GM15510 (cell line): ENCODE data around the gene ADSL.

Experiments
- POLR2A ChIP-seq: IDR thresholded peaks from 3 replicates; pipeline ENCODE4 v1.6.1; 2011; ENCODE audit warnings: borderline replicate concordance; ENCODE audit not compliant: insufficient read length; ENCODE audit errors: extremely low read depth

ADSL gene

GRCh38 chr22:40346185-40347118 is at the start of gene ADSL:
Gene ADSL, plus strand, starts transcription at chr22:40346500. Its CDS starts 59 bp downstream, at chr22:40346559.
- TF ChIP-seq POLR2A, result peak; percentile 97

- TF ChIP-seq POLR2A, result no peak
These were observed 46.0 kb upstream of the ADSL start for GRCh38 chr22:40300316-40300715.

- no peak for TF ChIP-seq POLR2A
These were observed 45.2 kb upstream of the ADSL start for GRCh38 chr22:40300884-40301672.

GRCh38 chr22:40302149-40302548 is 44.2 kb upstream of the ADSL start:
- no peak for TF ChIP-seq POLR2A

GRCh38 chr22:40305625-40306024 is 40.7 kb upstream of the ADSL start:
- no peak for TF ChIP-seq POLR2A

GRCh38 chr22:40308999-40309573 is 37.2 kb upstream of the ADSL start:
- no peak for TF ChIP-seq POLR2A

GRCh38 chr22:40309631-40310030 is 36.7 kb upstream of the ADSL start:
- TF ChIP-seq POLR2A, result no peak

- TF ChIP-seq POLR2A, result no peak
These were observed 36.1 kb upstream of the ADSL start for GRCh38 chr22:40310081-40310767.

- TF ChIP-seq POLR2A, result no peak
These were observed 35.6 kb upstream of the ADSL start for GRCh38 chr22:40310768-40311120.

GRCh38 chr22:40312050-40312449 is 34.2 kb upstream of the ADSL start:
- no peak for TF ChIP-seq POLR2A

GRCh38 chr22:40313007-40313406 is 33.3 kb upstream of the ADSL start:
- TF ChIP-seq POLR2A, result no peak

- TF ChIP-seq POLR2A, result no peak
These were observed 32.3 kb upstream of the ADSL start for GRCh38 chr22:40314041-40314440.

- no peak for TF ChIP-seq POLR2A
These were observed 25.6 kb upstream of the ADSL start for GRCh38 chr22:40320687-40321086.

- TF ChIP-seq POLR2A, result no peak
These were observed 24.3 kb upstream of the ADSL start for GRCh38 chr22:40322021-40322420.
